Ectodermal cell (in vitro differentiated cells): Measurements from ENCODE around the gene IGSF9.

ENCODE experiments used
- H3K27ac ChIP-seq: 2 replicates; pipeline ENCODE4 v1.7.0; 2013; ENCODE audit warnings: mild to moderate bottlenecking, low read depth, low read length; ENCODE audit not compliant: insufficient read depth, poor library complexity, severe bottlenecking
- H3K27me3 ChIP-seq: 2 replicates; pipeline ENCODE4 v1.7.0; 2013; ENCODE audit warnings: mild to moderate bottlenecking, low read length; ENCODE audit not compliant: insufficient read depth, control insufficient read depth, poor library complexity, severe bottlenecking
- H3K36me3 ChIP-seq: one replicate; pipeline ENCODE4 v1.7.0; 2013; ENCODE audit warnings: low read length; ENCODE audit not compliant: control insufficient read depth, insufficient read depth
- H3K4me1 ChIP-seq: one replicate; pipeline ENCODE4 v1.7.0; 2013; ENCODE audit warnings: low read length; ENCODE audit not compliant: control insufficient read depth, insufficient read depth
- H3K4me3 ChIP-seq: 2 replicates; pipeline ENCODE4 v1.7.0; 2013; ENCODE audit warnings: low read depth, low read length, control low read depth; ENCODE audit not compliant: insufficient read depth
- H3K9me3 ChIP-seq: 2 replicates; pipeline ENCODE4 v1.7.0; 2013; ENCODE audit warnings: mild to moderate bottlenecking, low read length, moderate library complexity; ENCODE audit not compliant: control insufficient read depth
- WGBS, 2 experiments: methylation state at CpG; one replicate each; pipeline ENCODE4 v1.1.7; 2013; ENCODE audit warnings: missing lambda C conversion rate in 2 of 2; 5-methylcytosine and 5-hydroxymethylcytosine counted together

Gene IGSF9

GRCh38 chr1:159898527-159898926 is 46.9 kb downstream of the IGSF9 start:
- Histone ChIP-seq H3K27me3 (peaks cover 10% of the 10 kb centered on the region), H3K4me3 (no peak overlapping the region), H3K27ac (no peak overlapping the region), H3K4me1 (peaks cover 3% of the 10 kb centered on the region), H3K36me3 (no peaks in the 10 kb centered on the region), H3K9me3 (no peaks in the 10 kb centered on the region)
- 80 to 95% methylated on average over 1 to 3 of the region's 3 CpGs for WGBS, 2 experiments

GRCh38 chr1:159897962-159898361 is 47.5 kb downstream of the IGSF9 start:
- Histone ChIP-seq H3K27me3 (peaks cover 10% of the 10 kb centered on the region), H3K36me3 (no peaks in the 10 kb centered on the region), H3K27ac (no peak overlapping the region), H3K9me3 (no peaks in the 10 kb centered on the region), H3K4me1 (peaks cover 8% of the 10 kb centered on the region), H3K4me3 (no peak overlapping the region)
- 89 to 98% methylated on average over 3 of the region's 3 CpGs for WGBS, 2 experiments

GRCh38 chr1:159896546-159896930 is 48.9 kb downstream of the IGSF9 start:
- WGBS, 2 experiments, result 84 to 87% methylated on average over 3 of the region's 3 CpGs
- Histone ChIP-seq H3K4me1 (peaks cover 9% of the 10 kb centered on the region), H3K9me3 (no peaks in the 10 kb centered on the region), H3K27me3 (peaks cover 10% of the 10 kb centered on the region), H3K4me3 (no peak overlapping the region), H3K36me3 (no peaks in the 10 kb centered on the region), H3K27ac (no peak overlapping the region)

GRCh38 chr1:159895836-159896545 is 49.4 kb downstream of the IGSF9 start:
- Histone ChIP-seq H3K27ac (no peak overlapping the region), H3K4me3 (no peak overlapping the region), H3K36me3 (no peaks in the 10 kb centered on the region), H3K4me1 (peaks cover 9% of the 10 kb centered on the region), H3K9me3 (no peaks in the 10 kb centered on the region), H3K27me3 (peaks cover 7% of the 10 kb centered on the region)
- 75 to 81% methylated on average over 6 of the region's 6 CpGs for WGBS, 2 experiments

- Histone ChIP-seq H3K4me3 (no peak overlapping the region), H3K27me3 (peaks cover 2% of the 10 kb centered on the region), H3K9me3 (no peaks in the 10 kb centered on the region), H3K27ac (no peak overlapping the region), H3K4me1 (peaks cover 8% of the 10 kb centered on the region), H3K36me3 (no peaks in the 10 kb centered on the region)
- WGBS, 2 experiments, result 87 to 94% methylated on average over 3 of the region's 3 CpGs
These were observed 50.1 kb downstream of the IGSF9 start for GRCh38 chr1:159895286-159895685.

- Histone ChIP-seq H3K27me3 (no peaks in the 10 kb centered on the region), H3K4me1 (peaks cover 7% of the 10 kb centered on the region), H3K27ac (no peak overlapping the region), H3K9me3 (no peaks in the 10 kb centered on the region), H3K36me3 (no peaks in the 10 kb centered on the region), H3K4me3 (no peak overlapping the region)
- WGBS, 2 experiments, result 80 to 84% methylated on average over 5 of the region's 5 CpGs
These were observed 52.5 kb downstream of the IGSF9 start for GRCh38 chr1:159892944-159893343.

- WGBS, 2 experiments, result 51 to 57% methylated on average over 6 of the region's 7 CpGs
- no peak overlapping the region for H3K27ac ChIP-seq
These were observed 53.9 kb downstream of the IGSF9 start for GRCh38 chr1:159891275-159892157.

GRCh38 chr1:159890390-159890789 is 55.0 kb downstream of the IGSF9 start:
- no peak overlapping the region for H3K4me3 ChIP-seq
- H3K4me1 ChIP-seq, result peaks cover 7% of the 10 kb centered on the region
- no peak overlapping the region for H3K27ac ChIP-seq
- WGBS, 2 experiments, result 90 to 96% methylated on average over 8 of the region's 8 CpGs
- no peaks in the 10 kb centered on the region for H3K9me3 ChIP-seq
- no peaks in the 10 kb centered on the region for H3K36me3 ChIP-seq
- H3K27me3 ChIP-seq, result peaks cover 3% of the 10 kb centered on the region

More at GRCh38 chr1:159891275-159892157, 53.9 kb downstream of the IGSF9 start:
- H3K4me3 ChIP-seq, result no peak overlapping the region
- no peaks in the 10 kb centered on the region for H3K9me3 ChIP-seq
- H3K36me3 ChIP-seq, result no peaks in the 10 kb centered on the region
- peaks cover 7% of the 10 kb centered on the region for H3K4me1 ChIP-seq
- H3K27me3 ChIP-seq, result peaks cover 2% of the 10 kb centered on the region

- H3K27ac ChIP-seq, result no peak overlapping the region
- H3K36me3 ChIP-seq, result no peaks in the 10 kb centered on the region
- no peak overlapping the region for H3K4me3 ChIP-seq
- WGBS, 2 experiments, result 69 to 84% methylated on average over 2 of the region's 2 CpGs
- H3K4me1 ChIP-seq, result peaks cover 7% of the 10 kb centered on the region
- H3K9me3 ChIP-seq, result no peaks in the 10 kb centered on the region
- peaks cover 3% of the 10 kb centered on the region for H3K27me3 ChIP-seq
These were observed 55.6 kb downstream of the IGSF9 start for GRCh38 chr1:159889821-159890252.

GRCh38 chr1:159889202-159889601 is 56.2 kb downstream of the IGSF9 start:
- H3K4me3 ChIP-seq, result no peak overlapping the region
- H3K27me3 ChIP-seq, result peaks cover 3% of the 10 kb centered on the region
- H3K4me1 ChIP-seq, result peaks cover 7% of the 10 kb centered on the region
- no peaks in the 10 kb centered on the region for H3K36me3 ChIP-seq
- no peaks in the 10 kb centered on the region for H3K9me3 ChIP-seq
- whole genome bisulfite sequencing, 2 experiments, result 95 to 98% methylated on average over 2 of the region's 4 CpGs
- H3K27ac ChIP-seq, result no peak overlapping the region
